NCI-H2171 treated with DMSO at 0.1 percent for 48 hours (cell line): ENCODE data around the gene PSAPL1.

Experiments used
- DNase-seq: peaks from one replicate; lab custom pipeline; 2025; lab: John Stamatoyannopoulos, UW

Gene PSAPL1, protein sequence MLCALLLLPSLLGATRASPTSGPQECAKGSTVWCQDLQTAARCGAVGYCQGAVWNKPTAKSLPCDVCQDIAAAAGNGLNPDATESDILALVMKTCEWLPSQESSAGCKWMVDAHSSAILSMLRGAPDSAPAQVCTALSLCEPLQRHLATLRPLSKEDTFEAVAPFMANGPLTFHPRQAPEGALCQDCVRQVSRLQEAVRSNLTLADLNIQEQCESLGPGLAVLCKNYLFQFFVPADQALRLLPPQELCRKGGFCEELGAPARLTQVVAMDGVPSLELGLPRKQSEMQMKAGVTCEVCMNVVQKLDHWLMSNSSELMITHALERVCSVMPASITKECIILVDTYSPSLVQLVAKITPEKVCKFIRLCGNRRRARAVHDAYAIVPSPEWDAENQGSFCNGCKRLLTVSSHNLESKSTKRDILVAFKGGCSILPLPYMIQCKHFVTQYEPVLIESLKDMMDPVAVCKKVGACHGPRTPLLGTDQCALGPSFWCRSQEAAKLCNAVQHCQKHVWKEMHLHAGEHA

DNA sequence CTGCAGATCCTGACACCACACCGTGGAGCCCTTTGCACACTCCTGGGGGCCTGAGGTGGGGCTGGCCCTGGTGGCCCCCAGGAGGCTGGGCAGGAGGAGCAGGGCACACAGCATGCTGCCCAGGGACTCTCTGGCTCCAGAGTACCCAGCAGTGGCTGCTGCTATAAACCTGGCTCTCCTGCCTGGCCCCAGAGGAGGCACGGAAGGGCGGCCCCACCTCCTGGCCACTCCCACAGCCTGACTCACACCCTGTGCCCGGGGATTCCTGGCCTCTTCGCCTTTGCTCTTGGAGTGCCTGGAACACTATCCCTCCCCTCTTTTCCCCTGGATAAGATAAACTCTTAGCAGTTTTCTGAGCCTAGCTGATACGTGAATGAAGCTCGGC, at the start of gene PSAPL1:
Gene PSAPL1, minus strand, starts transcription at position 165 of the 385 bp plus-strand sequence. Its CDS starts 51 bp downstream, at position 114.
- no peak for DNase-seq

- no peak for DNase-seq
These were observed 46.5 kb upstream of the PSAPL1 start for GRCh38 chr4:7481227-7481626.

DNA sequence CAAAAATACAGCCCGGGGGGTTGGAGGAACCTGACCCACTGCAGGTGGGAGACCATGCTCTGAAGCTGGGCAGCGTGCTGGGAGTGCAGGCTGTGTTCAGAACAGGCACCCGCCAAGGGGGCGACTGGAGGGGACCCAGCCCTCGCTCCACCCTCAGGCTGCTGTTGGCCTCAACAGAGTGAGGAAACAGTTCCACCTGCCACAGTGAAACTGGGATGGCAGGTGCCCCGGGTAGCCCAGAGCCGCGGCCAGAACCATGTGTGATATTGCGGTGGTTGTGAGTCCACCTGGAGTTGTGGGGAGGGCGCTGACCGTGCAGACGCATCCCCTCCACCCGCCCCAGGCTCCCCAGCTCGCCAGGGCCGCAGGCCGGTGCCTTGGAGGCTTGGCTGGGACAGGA, 45.7 kb upstream of the PSAPL1 start:
- DNase-seq, result no peak

- DNase-seq, result no peak
These were observed 43.9 kb upstream of the PSAPL1 start for GRCh38 chr4:7478665-7479064.

- no peak for DNase-seq
These were observed 43.0 kb upstream of the PSAPL1 start for GRCh38 chr4:7477695-7478094.

GRCh38 chr4:7476820-7477219, 42.1 kb upstream of the PSAPL1 start:
- DNase-seq, result no peak

GRCh38 chr4:7475207-7475606, 40.5 kb upstream of the PSAPL1 start:
- DNase-seq, result no peak

DNA sequence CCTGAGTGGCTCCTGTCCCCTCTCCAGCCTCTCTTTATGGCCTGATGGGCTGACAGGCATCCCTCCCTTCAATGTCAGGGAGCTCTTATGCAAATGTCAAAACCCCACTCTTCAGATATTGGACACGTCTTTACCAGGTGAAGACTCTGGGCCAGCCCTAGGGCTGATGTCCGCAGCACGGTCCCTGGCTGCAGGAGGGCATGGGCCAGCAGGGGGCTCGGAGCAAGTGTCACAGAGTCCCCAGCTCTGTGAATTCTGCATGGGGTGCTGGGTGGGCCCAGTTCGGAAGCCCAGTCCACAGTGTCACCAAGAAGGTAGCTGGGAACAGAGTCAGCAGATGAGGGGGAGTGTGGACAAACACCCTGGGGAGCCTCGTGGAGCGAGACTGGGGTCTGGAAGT, 39.6 kb upstream of the PSAPL1 start:
- no peak for DNase-seq

DNA sequence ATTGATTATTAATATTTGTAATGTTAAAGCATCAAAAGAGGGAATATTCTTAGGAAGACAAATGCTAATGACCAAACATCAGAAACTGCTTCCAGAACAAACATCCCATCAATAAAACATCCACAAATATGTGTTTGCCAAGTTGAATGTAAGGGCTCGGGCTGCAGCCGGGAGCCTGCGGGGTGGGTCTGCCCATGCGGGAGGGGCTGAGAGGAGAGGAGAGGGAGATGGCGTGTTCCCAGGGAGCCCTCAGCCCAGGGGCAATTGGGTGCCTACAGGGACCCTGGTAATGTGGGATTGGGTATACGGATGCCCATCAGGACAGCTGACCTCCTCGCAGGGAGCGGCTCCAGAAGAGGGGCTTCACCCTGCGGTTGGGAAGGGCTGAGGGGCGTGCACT, 38.4 kb upstream of the PSAPL1 start:
- DNase-seq, result no peak

GRCh38 chr4:7472442-7473013, 37.8 kb upstream of the PSAPL1 start:
- DNase-seq, result no peak

DNA sequence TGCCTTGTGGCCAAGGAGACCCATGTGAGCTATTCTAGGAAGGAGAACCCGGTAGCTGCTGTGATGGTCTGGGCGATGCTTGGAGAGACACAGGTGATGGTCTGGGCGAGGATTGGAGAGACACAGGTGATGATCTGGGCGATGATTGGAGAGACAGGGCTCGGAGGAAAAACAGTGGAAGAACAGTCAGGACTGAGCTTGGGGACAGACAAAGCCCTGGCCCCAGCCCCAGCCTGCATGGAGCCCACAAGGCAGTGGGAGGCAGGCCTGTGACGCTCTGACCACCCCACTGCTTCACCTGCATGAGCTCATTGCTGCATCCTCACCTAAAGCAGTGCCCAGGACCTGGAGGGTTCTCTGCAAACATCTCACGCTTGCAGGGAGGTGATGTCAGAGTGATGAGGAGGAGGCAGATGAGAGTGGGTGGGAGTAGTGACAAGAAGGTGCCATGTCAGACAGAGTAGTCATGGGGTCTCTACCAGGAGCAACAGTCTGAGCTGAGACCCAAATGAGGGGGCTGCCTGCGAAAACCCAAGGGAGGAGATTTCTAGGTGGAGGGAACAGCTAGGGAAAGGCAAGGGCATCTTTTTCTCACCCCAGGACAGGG, 35.9 kb upstream of the PSAPL1 start:
- no peak for DNase-seq

- DNase-seq, result no peak
These were observed 35.4 kb upstream of the PSAPL1 start for GRCh38 chr4:7470111-7470510.

DNA sequence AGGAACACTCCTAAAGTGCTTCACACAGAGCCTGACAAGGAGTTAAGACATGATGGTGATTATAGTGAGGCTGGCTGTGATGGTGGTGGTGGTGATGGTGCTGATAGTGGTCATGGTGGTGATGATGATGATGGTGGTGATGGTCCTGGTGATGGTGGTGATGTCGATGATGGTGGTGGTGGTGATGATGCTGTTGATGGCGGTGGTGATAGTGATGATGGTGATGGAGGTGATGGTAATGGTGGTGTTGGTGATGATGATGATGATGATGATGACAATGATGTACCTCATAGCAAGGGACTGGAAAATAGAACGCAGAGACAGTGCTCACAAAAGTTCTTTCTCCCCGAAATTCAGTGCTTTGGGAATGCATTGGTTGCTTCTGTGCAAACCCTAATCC, 34.3 kb upstream of the PSAPL1 start:
- no peak for DNase-seq

GRCh38 chr4:7467471-7467870, 32.7 kb upstream of the PSAPL1 start:
- no peak for DNase-seq

DNA sequence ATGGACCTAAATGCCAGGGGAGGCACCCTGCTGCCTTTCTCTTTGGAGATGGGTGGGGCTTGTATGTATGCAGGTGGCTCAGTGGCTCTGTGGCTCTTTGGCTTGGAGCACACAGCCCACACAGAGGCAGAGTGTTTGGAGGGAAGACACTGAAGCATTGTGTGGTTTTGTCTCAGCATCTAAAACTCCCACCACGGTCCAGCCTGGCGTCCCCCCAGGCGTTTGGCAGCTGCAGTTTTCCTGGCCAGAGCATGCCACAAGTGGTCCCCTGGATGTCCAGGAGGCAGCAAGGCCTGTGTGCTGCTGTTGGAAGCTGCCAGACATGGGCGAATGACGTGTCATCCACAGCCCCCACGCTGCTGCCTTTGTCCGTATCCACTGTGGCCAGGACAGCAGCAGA, 32.2 kb upstream of the PSAPL1 start:
- no peak for DNase-seq

DNA sequence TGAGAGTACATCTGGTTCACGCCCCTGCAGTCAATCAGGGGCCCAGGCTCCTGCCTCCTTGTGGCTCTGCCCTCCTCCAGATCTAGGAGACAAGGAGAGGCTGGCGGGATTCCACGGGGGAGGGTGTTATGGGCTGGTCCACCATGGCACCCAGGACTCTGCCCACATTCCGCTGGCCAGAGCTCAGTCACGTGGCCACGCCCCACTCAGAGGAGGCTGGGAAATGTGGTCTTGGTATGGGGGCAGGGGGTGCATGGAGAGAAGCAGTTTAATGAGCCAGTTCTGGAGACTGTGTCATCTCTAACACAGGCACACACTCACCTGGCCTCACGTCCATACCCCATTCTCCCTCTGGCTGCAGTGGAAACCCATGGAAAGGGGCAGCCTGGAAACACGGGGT, 31.5 kb upstream of the PSAPL1 start:
- no peak for DNase-seq

GRCh38 chr4:7465017-7465416, 30.3 kb upstream of the PSAPL1 start:
- DNase-seq, result no peak

DNA sequence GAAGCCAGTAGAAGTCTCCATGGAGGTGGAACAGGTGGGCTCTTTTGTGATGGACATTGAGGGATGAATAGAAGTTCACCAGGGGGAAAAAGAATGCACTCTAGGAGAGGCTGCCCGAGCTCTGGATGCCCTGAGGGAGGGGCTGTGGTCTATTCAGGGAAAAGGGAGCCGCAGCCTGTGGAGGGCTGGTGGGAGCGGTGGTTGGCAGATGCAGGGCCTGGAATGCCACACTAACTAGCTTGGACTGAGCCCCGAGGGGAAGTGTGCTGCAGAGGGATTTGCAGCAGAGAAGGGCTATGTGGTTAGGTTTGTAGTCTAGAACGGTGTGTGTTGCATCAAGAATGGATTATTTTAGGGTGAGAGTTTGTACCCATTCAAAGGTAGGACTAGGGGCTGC, 29.5 kb upstream of the PSAPL1 start:
- DNase-seq, result no peak

DNA sequence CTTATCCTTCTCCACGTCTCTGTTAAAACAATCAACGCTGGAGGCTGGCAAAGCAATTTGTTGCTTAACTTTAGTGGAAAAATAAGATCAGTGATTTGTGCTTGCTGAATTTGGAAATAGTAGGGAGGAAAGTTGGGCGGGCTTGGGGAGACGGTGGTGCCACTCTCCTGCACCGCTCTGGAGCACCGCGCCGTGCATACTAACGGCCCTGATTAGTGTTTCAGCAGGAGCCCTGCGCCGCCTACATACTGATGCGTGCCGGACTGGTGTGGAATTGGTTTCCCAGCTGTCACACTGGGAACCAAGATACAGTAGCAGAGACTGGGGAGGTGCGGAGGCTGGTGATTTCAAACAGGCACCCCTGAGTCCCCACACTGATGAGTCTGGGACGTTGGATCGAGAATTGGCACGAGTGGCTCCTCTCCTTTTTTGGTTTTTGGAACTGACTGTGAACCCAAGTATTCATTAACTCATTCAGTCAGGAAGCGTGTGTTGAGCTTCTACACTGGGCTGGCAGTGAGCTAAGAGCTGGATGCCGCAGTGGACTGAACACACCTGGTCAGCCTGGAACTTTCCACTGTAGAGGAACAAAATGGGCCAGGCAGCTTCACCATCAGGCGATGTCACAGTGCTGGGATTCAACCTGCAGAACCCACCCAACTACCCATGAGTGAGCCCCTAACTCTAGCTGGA, 29.0 kb upstream of the PSAPL1 start:
- DNase-seq, result no peak

- no peak for DNase-seq
These were observed 27.8 kb upstream of the PSAPL1 start for GRCh38 chr4:7462509-7462971.

GRCh38 chr4:7461230-7461629, 26.5 kb upstream of the PSAPL1 start:
- no peak for DNase-seq

GRCh38 chr4:7460566-7460965, 25.8 kb upstream of the PSAPL1 start:
- no peak for DNase-seq

DNA sequence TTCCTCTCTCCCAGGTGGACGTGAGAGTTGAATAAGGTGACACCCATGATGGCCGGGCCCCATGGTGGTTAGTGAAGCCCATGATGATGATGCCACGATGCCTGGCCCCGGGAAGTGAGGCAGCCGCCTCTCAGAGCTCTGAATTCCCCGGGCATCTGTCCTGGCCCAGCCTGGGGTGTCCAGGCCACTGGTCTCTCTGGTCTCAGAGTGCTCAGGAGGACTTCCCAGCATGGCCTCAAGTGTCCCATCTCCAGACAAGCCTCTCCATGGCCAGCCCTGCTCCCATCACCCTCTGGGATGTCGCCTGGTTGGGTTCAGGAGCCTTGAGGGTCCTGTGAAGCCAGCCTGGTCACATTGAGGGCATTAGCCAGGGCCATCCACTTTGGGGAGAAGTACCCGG, 24.7 kb upstream of the PSAPL1 start:
- no peak for DNase-seq
